GM13977 (cell line): ENCODE measurements around the gene TIGD1.

Source experiments
- DNase-seq: peaks from one replicate; pipeline ENCODE4 v3.0.0; 2012; ENCODE audit warnings: low spot score
- in situ Hi-C: fragments of 300-500 bp; cut with MboI; formaldehyde crosslinking; loops from one replicate; pipeline ENCODE4 v1.12.0; 2022; ENCODE audit warnings: low sequenced_read_pairs, low pct_unique_long_range_greater_than_20kb, mixed read lengths, inconsistent platforms; ENCODE audit not compliant: unreplicated experiment
- TF ChIP-seq, protein P1 (sequence below): IDR thresholded peaks from 2 replicates; pipeline ENCODE4 v1.5.1; 2012; ENCODE audit warnings: mild to moderate bottlenecking, control low read depth; ENCODE audit not compliant: insufficient read depth; ENCODE audit errors: extremely low read depth, missing control alignments

Gene TIGD1

GRCh38 chr2:232529806-232530547 is 20.4 kb downstream of the TIGD1 start:
- TF ChIP-seq, protein P1, sequence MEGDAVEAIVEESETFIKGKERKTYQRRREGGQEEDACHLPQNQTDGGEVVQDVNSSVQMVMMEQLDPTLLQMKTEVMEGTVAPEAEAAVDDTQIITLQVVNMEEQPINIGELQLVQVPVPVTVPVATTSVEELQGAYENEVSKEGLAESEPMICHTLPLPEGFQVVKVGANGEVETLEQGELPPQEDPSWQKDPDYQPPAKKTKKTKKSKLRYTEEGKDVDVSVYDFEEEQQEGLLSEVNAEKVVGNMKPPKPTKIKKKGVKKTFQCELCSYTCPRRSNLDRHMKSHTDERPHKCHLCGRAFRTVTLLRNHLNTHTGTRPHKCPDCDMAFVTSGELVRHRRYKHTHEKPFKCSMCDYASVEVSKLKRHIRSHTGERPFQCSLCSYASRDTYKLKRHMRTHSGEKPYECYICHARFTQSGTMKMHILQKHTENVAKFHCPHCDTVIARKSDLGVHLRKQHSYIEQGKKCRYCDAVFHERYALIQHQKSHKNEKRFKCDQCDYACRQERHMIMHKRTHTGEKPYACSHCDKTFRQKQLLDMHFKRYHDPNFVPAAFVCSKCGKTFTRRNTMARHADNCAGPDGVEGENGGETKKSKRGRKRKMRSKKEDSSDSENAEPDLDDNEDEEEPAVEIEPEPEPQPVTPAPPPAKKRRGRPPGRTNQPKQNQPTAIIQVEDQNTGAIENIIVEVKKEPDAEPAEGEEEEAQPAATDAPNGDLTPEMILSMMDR: no peak
- no peak for DNase-seq

DNA sequence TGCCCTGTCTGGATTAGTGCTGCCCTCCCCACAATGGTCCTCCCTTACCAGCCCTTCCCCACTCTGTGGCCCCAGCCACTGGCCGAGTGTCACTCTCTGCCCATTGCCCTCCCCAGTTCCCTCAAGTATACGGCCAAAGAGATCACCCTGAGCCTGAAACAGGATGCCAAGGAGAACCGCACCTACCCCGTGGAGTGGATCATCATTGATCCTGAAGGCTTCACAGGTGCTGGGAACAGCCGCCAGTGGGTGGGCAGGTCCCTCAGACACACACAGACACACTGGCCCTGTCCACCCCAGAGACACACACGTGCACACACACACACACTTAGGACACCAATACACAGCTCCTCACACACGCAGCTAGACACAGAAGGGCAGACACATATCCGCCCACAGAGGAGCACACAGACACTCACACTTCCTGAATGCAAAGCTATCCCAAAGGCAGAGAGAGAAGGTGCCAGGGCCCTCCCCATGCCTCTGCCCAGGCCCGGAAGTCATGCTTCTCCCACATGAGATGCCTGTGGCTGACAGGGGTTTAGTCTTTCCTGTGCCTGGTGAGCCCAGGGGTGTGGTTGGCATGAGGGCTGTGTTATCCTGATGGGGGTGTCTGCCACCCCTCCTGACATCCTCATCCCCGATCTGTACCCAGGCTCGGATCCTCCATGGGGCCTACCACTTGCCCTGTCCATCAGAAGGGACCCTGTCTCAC is 21.5 kb downstream of the TIGD1 start:
- TF ChIP-seq, protein P1: no peak
- in situ Hi-C loops: no loop called here
- no peak for DNase-seq

More at GRCh38 chr2:232529806-232530547, 20.4 kb downstream of the TIGD1 start:
- in situ Hi-C loops: no loop called here

DNA sequence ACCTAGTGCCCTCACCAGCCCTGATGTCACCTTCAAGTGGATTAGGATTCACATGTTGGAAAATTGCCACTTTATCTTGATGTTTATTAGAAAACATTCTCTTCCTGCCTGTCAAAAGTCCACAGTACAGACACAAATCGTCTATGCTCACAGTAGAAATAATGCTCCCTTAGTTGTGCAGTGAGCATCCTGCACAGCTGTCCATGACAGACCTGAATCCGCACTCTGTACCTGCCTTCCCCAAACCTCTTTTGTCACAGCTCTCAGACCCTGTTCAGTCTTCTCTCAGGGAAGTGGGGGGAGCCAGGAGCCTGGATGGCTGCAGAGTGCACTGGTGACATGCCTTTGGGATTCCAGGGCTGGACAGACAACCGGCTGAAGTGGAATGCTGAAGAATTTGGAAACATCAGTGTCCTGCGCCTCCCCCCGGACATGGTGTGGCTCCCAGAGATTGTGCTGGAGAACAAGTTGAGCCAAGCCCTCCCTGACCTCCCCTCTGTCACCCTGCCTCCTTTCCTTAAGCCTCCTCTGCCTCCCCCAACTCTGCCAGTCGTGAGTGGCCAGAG is 22.4 kb downstream of the TIGD1 start:
- in situ Hi-C loops: no loop called here
- no peak for DNase-seq
- TF ChIP-seq, protein P1: no peak

- no peak for DNase-seq
- TF ChIP-seq, protein P1: no peak
- in situ Hi-C loops: no loop called here
Observed at GRCh38 chr2:232526372-232526941, 23.9 kb downstream of the TIGD1 start.

GRCh38 chr2:232525791-232526371 is 24.5 kb downstream of the TIGD1 start, which contains the start of gene CHRND:
CHRND (plus strand) TSS chr2:232526160; CDS start chr2:232526216, 56 bp downstream.
- in situ Hi-C loops: no loop called here
- TF ChIP-seq, protein P1: no peak
- DNase-seq: no peak

DNA sequence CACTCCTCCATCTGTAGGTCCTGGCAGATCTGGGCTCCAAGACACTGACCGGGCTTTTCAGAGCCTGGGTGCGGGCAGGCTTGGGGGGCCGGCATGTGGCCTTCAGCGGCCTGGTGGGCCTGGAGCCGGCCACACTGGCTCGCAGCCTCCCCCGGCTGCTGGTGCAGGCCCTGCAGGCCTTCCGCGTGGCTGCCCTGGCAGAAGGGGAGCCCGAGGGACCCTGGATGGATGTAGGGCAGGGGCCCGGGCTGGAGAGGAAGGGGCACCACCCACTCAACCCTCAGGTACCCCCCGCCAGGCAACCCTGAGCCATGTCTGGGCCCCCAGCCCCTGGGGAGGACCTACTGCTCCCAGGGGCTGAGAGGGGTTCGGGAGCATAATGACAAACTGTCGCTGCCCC is 25.2 kb downstream of the TIGD1 start:
- in situ Hi-C loops: no loop called here
- DNase-seq: no peak
- TF ChIP-seq, protein P1: no peak
